WTC11 (cell line): Measurements from ENCODE around the gene PAM16.
A peak's percentile ranks its signal among the peaks of the same experiment; 100 is the strongest.

Source experiments
- CREB1 ChIP-seq: sonication (generic); formaldehyde crosslinking; IDR thresholded peaks from 2 replicates; pipeline ENCODE4 v1.8.0; 2023; ENCODE audit warnings: mild to moderate bottlenecking, missing genetic modification reagents
- CTCF ChIP-seq: fragments of 200-600 bp; IDR thresholded peaks from 2 replicates; pipeline ENCODE4 v1.8.0; 2022; ENCODE audit warnings: antibody characterized with exemption
- E2F4 ChIP-seq: sonication (generic); formaldehyde crosslinking; IDR thresholded peaks from 2 replicates; pipeline ENCODE4 v1.8.1; 2022; ENCODE audit warnings: low read depth, mild to moderate bottlenecking, moderate library complexity, missing genetic modification reagents, borderline replicate concordance
- FOXJ3 ChIP-seq: sonication (generic); formaldehyde crosslinking; IDR thresholded peaks from 2 replicates; pipeline ENCODE4 v1.9.0; 2021; ENCODE audit warnings: missing genetic modification reagents, mild to moderate bottlenecking, borderline replicate concordance
- JUN ChIP-seq: sonication (generic); formaldehyde crosslinking; IDR thresholded peaks from 2 replicates; pipeline ENCODE4 v1.8.0; 2023; ENCODE audit warnings: mild to moderate bottlenecking, missing genetic modification reagents
- NR1H2 ChIP-seq: sonication (generic); formaldehyde crosslinking; IDR thresholded peaks from 2 replicates; pipeline ENCODE4 v1.9.0; 2021; ENCODE audit warnings: mild to moderate bottlenecking, moderate library complexity, missing genetic modification reagents
- TP53 ChIP-seq: sonication (generic); formaldehyde crosslinking; IDR thresholded peaks from 2 replicates; pipeline ENCODE4 v1.8.1; 2023; ENCODE audit warnings: mild to moderate bottlenecking, missing genetic modification reagents
- ZNF232 ChIP-seq: sonication (generic); formaldehyde crosslinking; IDR thresholded peaks from 2 replicates; pipeline ENCODE4 v1.8.0; 2022; ENCODE audit warnings: mild to moderate bottlenecking, missing genetic modification reagents
- ZNF416 ChIP-seq: fragments of 250-450 bp; sonication (Bioruptor Pico); IDR thresholded peaks from 2 replicates; pipeline ENCODE4 v1.9.0; 2021; ENCODE audit warnings: mild to moderate bottlenecking, inconsistent platforms

GRCh38 chr16:4373909-4374742 is 23.0 kb upstream of the PAM16 start:
- no peak for TF ChIP-seq CREB1
- no peak for TF ChIP-seq CTCF
- TF ChIP-seq TP53 (CRISPR knock-in tag): no peak
- TF ChIP-seq NR1H2 (CRISPR knock-in tag): no peak
- no peak for TF ChIP-seq E2F4 (CRISPR knock-in tag)
- TF ChIP-seq JUN (CRISPR knock-in tag): no peak
- TF ChIP-seq ZNF416: no peak
- TF ChIP-seq ZNF232 (CRISPR knock-in tag): peak; percentile 41; the same call in 1 of the 2 replicates
- no peak for TF ChIP-seq FOXJ3 (CRISPR knock-in tag)
